ENCODE measurements around the gene GALNT17. TPM values are rescaled to one million over a fixed set of nuclear protein-coding genes. Genes with fewer than 3 reads are reported as not detected.
"Not testable (repeated sequence)": the region's sequence is repeated elsewhere in the genome, so short reads cannot be mapped to it uniquely, and the experiment has no call there.

Gene GALNT17
- total RNA-seq, 1 donor: 0.18 TPM

- no peak overlapping the region for H3K4me3 ChIP-seq (ENCODE audit: low read depth, low read length)
- DNase-seq (ENCODE audit: low read depth): no peak
- TF ChIP-seq, protein P1, sequence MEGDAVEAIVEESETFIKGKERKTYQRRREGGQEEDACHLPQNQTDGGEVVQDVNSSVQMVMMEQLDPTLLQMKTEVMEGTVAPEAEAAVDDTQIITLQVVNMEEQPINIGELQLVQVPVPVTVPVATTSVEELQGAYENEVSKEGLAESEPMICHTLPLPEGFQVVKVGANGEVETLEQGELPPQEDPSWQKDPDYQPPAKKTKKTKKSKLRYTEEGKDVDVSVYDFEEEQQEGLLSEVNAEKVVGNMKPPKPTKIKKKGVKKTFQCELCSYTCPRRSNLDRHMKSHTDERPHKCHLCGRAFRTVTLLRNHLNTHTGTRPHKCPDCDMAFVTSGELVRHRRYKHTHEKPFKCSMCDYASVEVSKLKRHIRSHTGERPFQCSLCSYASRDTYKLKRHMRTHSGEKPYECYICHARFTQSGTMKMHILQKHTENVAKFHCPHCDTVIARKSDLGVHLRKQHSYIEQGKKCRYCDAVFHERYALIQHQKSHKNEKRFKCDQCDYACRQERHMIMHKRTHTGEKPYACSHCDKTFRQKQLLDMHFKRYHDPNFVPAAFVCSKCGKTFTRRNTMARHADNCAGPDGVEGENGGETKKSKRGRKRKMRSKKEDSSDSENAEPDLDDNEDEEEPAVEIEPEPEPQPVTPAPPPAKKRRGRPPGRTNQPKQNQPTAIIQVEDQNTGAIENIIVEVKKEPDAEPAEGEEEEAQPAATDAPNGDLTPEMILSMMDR (IDR thresholded peaks at IDR 0.05; ENCODE audit: insufficient read depth, low read length): no peak
Measured at GRCh38 chr7:71255537-71256178, 123.7 kb downstream of the GALNT17 start.

DNA sequence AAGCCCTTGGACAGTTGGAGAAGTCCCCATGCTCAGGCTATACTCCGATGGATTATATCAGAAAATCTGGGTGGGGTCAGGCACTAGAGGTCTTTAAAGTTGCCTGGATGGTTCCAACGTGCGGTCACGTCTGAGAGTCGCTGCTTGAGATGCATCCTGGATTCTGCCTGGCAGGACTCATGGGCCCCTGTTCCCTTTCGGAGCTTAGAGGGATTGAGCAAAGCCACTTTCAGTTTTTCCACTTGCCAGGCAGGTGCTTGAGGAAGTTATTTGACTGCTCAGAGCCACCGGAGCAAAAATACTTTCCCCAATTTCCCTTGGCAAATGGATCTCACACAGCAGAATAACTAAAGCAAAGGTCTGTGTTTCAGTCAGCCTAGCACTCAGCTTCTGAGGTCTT, 129.1 kb downstream of the GALNT17 start:
- no peak for DNase-seq (ENCODE audit: low read depth)
- H3K4me3 ChIP-seq (ENCODE audit: low read depth, low read length): no peak overlapping the region
- TF ChIP-seq, protein P1 (IDR thresholded peaks at IDR 0.05; ENCODE audit: insufficient read depth, low read length): no peak

DNA sequence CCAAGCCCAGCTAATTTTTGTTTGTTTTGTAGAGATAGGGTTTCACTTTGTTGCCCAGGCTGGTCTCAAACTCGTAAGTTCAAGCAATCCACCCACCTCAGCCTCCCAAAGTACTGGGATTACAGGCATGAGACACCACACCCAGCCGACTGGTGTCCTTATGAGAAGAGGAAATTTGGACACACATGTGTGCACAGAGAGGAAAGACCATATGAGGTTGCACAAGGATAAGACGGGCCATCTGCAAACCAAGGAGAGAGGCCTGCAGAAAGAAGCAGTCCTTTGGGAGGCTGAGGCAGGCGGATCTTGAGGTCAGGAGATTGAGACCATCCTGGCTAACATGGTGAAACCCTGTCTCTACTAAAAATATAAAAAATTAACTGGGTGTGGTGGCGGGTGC, 130.9 kb downstream of the GALNT17 start:
- DNase-seq (ENCODE audit: low read depth); H3K4me3 ChIP-seq (ENCODE audit: low read depth, low read length): not testable (repeated sequence)

GRCh38 chr7:71264005-71264404, 132.1 kb downstream of the GALNT17 start:
- H3K4me3 ChIP-seq (ENCODE audit: low read depth, low read length): no peak overlapping the region
- DNase-seq (ENCODE audit: low read depth): no peak
- TF ChIP-seq, protein P1 (IDR thresholded peaks at IDR 0.05; ENCODE audit: insufficient read depth, low read length): no peak

DNA sequence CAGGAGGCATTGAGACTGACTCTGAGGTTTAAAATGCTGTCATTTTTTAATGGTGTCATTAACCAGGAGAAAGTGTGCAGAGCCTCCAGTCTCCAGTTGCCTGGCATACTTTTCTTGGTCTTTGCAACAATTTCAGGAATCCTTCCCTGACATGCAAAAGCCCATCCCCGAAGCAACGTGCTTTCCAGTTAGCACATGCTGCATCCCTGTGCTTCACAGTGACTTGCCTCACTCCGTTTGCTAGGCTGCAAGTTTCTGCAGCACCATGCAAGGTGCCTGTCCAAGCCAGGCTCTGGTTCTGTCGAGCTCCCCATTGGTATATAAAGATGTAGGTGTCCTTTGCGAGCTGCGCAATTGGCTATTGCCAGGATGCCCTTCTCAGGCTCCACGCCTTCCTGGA, 135.0 kb downstream of the GALNT17 start:
- no peak for DNase-seq (ENCODE audit: low read depth)
- no peak overlapping the region for H3K4me3 ChIP-seq (ENCODE audit: low read depth, low read length)
- TF ChIP-seq, protein P1 (IDR thresholded peaks at IDR 0.05; ENCODE audit: insufficient read depth, low read length): no peak

DNA sequence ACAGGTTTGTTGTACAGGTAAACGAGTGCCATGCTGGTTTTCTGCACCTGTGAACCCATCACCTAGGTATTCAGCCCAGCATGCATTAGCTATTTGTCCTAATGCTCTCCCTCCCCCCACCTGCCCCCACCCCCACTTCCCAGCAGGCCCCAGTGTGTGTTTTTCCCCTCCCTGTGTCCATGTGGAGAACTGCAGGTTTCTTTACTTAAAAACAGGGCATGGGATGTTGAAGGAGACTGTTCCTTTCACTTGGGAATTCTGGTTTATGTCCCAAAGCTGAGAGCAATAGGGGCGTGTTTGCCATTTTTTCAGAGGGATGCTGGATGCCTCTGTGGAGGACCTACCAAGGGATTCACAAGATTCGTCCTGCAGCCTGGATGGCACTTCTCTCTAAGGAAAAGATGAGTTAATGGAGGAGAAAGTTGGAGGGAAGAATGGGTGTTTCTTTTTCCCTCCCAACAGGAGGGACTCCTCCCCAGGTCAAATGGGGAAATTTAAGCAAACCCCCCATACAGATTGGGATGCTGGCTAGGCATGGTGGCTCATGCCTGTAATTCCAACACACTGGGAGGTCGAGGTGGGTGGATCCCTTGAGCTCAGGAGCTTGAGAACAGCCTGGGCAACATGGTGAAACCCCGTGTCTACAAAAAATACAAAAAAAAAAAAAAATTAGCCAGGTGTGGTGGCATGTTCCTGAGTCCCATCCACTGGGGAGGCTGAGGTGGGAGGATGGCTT, 136.0 kb downstream of the GALNT17 start:
- H3K4me3 ChIP-seq (ENCODE audit: low read depth, low read length): no peak overlapping the region
- TF ChIP-seq, protein P1 (IDR thresholded peaks at IDR 0.05; ENCODE audit: insufficient read depth, low read length): no peak

GRCh38 chr7:71270558-71270957, 138.6 kb downstream of the GALNT17 start:
- DNase-seq (ENCODE audit: low read depth): no peak
- no peak overlapping the region for H3K4me3 ChIP-seq (ENCODE audit: low read depth, low read length)
- TF ChIP-seq, protein P1 (IDR thresholded peaks at IDR 0.05; ENCODE audit: insufficient read depth, low read length): no peak

More for the DNA sequence above, 136.0 kb downstream of the GALNT17 start:
- DNase-seq (ENCODE audit: low read depth): no peak

All from fibroblast of the aortic adventitia (primary cell).